GM19328 (cell line): ENCODE results near the gene PHPT1.
"Not testable (repeated sequence)": the region's sequence is repeated elsewhere in the genome, so short reads cannot be mapped to it uniquely, and the experiment has no call there.

Experiments used
- ATAC-seq: cut with Tn5 transposase; IDR thresholded peaks from one replicate; pipeline ENCODE4 v1.9.1; 2021; ENCODE audit warnings: mild to moderate bottlenecking, moderate library complexity; ENCODE audit not compliant: unreplicated experiment

PHPT1 gene

GRCh38 chr9:136837146-136837855 is 11.9 kb upstream of the PHPT1 start:
- ATAC-seq: no peak

DNA sequence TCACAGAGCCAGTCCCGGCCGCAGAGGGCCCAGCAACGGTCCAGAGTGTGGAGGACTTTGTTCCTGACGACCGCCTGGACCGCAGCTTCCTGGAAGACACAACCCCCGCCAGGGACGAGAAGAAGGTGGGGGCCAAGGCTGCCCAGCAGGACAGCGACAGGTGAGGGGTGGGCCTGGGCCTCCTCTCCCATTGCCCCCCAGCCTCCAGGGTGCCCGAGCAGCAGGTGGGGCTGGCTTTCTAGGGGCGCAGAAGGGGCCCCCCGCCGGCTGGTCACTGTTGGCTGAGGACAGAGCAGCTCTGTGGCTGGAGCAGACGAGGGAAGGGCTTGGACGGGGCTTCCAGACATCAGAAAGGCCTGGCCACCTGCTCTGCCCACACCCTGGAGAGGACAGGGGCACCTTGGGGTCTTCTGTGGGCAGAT is 11.3 kb upstream of the PHPT1 start:
- ATAC-seq: not testable (repeated sequence)

- no peak for ATAC-seq
These were observed 10.6 kb upstream of the PHPT1 start for GRCh38 chr9:136838314-136839228.

GRCh38 chr9:136839229-136840139 is 9.7 kb upstream of the PHPT1 start:
- ATAC-seq: no peak

DNA sequence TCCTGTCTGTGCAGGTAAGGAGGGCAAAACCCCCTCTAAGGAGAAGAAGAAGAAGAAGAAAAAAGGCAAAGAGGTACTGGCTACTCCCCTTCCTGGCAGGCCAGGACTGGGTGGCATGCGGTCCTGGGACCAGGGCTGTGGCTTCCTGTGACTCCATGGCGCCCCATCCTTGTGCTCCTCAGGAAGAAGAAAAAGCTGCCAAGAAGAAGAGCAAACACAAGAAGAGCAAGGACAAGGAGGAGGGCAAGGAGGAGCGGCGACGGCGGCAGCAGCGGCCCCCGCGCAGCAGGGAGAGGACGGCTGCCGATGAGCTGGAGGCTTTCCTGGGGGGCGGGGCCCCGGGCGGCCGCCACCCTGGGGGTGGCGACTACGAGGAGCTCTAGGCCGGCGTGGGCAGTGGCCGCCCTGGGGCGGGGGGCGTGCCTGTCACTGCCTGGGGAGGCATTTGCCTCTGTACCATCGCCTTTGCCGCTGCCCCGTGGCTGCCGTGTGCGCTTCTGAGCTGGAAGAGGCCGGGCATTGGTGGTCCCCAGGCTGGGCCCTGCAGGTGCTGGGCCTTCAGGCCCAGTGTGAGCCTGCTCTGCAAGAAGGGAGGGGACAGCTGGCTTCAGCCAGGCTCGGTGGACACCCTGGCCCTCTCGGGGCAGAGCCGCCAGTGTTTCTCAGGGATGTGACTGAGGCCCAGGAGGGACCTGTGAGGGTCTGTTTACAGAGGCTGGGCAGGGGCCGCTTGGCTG is 8.9 kb upstream of the PHPT1 start:
- ATAC-seq: no peak

GRCh38 chr9:136840877-136841645 is 8.1 kb upstream of the PHPT1 start:
- no peak for ATAC-seq

- ATAC-seq: not testable (repeated sequence)
These were observed 7.4 kb upstream of the PHPT1 start for GRCh38 chr9:136841646-136842379.

- peak; percentile 69 for ATAC-seq
These were observed 6.7 kb upstream of the PHPT1 start, which contains the start of gene AJM1 for GRCh38 chr9:136842380-136842948. AJM1 (plus strand) TSS chr9:136842478; CDS start chr9:136844415, 1,937 bp downstream.

- ATAC-seq: not testable (repeated sequence)
These were observed 5.9 kb upstream of the PHPT1 start for GRCh38 chr9:136843159-136843800.

- ATAC-seq: not testable (repeated sequence)
These were observed 5.1 kb upstream of the PHPT1 start for GRCh38 chr9:136843801-136844740.

DNA sequence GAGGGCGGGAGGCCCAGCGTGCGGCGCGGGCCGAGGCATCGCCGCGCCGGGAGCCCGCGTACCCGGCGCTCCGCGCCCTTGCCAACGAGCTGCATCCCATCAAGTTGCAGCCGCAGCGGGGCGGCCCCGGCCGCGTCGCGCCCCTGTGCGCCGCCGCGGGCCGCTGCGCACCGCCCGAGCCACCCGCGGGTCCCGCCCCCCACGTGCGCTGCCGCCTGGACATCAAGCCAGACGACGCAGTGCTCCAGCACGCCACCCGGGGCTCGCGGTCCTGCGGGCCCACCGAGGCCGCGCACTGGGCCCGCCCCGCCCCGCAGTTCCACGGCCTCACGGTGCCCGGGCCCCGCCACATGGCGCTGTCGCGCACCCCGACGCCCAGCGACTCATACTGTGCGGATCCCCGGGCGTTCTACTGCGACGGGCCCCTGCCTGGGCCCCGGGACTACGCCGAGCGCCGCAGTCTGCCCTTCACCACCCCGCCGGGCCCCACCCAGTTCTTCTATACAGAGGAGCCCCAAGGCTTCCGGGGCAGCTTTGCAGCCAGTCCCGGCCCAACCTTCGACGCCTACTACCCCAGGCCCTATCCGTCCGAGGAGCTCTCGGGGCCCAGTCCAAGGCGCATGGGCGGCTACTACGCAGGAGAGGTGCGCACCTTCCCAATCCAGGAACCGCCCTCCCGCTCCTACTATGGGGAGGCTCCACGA is 4.3 kb upstream of the PHPT1 start:
- ATAC-seq: no peak

GRCh38 chr9:136845465-136846260 is 3.5 kb upstream of the PHPT1 start:
- ATAC-seq: no peak

GRCh38 chr9:136846376-136847087 is 2.7 kb upstream of the PHPT1 start:
- no peak for ATAC-seq

GRCh38 chr9:136847088-136847825 is 2.0 kb upstream of the PHPT1 start:
- no peak for ATAC-seq
